ENCODE data around the gene GTPBP6. TPM values are rescaled to one million over a fixed set of nuclear protein-coding genes. Genes with fewer than 3 reads are reported as not detected.

The GTPBP6 gene
- total RNA-seq, 1 experiment from 2014 or later = 41.6 TPM

DNA sequence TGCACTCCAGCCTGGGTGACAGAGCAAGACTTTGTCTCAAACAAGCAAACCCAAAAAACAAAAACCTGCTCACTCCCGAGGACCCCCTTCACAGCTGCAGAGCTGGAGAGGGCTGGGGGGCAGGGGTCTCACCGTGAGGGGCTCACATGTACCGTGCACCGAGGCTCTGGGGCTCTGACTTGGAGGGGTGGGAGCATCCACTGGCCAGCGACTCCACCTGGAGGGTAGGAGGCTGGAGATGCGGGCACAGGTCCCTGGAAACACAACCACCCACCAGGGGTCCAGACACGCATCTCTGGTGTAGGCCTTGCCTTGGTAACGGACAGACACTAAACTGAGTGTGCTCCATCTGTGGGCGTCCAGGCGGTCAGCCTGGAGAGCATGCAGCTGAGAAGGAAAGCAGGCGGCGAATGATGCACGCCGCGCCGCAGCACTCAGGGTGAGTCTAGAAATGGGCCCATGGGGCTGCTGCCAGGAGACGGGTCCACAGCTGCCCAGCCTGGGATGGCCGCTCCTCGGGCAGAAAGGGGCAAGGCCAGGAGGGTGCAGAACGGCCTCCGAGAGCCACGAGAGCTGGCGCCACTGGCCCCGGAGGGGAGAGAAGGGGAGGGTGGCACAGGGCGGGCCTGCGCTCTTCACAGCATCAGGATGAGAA lies 42.0 kb upstream of the GTPBP6 start:
- H3K4me3 ChIP-seq (replicated peaks in 1 of 2; ENCODE audit: low read depth in 1 of 2, low read length in 2 of 2) = no peak overlapping the region
- H3K27me3 ChIP-seq (ENCODE audit: insufficient read depth, low read length) = no peaks in the 10 kb centered on the region
- intact Hi-C loops (cut with micrococcal nuclease) = no loop called here
- 0 out of 4 replicates have a peak, but pooled peaks cover 0 to 4% of the 10 kb centered on the region in 2 experiments for H3K36me3 ChIP-seq (ENCODE audit: control insufficient read depth in 1 of 2, insufficient read depth in 2 of 2, low read length in 2 of 2)
- TF ChIP-seq CEBPB (IDR thresholded peaks at IDR 0.05; ENCODE audit: low read depth) = no peak
- no peak for TF ChIP-seq EZH2 (IDR thresholded peaks at IDR 0.05)
- no peak for TF ChIP-seq EZH2phosphoT487 (IDR thresholded peaks at IDR 0.05; ENCODE audit: borderline replicate concordance)
- no peak for TF ChIP-seq FOSL1 (IDR thresholded peaks at IDR 0.05; ENCODE audit: low read depth)
- no peak for TF ChIP-seq YY1 (IDR thresholded peaks at IDR 0.05; ENCODE audit: extremely low read depth, insufficient replicate concordance, low read depth, low read length)
- no peak for TF ChIP-seq JUND (IDR thresholded peaks at IDR 0.05)
- no peak for TF ChIP-seq EGR1 (IDR thresholded peaks at IDR 0.05; ENCODE audit: low read depth)
- TF ChIP-seq SP1 (IDR thresholded peaks at IDR 0.05; ENCODE audit: low read depth) = no peak
- no peak for TF ChIP-seq POLR2AphosphoS5 (IDR thresholded peaks at IDR 0.05; ENCODE audit: low read depth, low read length)
- TF ChIP-seq, protein P1, sequence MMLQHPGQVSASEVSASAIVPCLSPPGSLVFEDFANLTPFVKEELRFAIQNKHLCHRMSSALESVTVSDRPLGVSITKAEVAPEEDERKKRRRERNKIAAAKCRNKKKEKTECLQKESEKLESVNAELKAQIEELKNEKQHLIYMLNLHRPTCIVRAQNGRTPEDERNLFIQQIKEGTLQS (IDR thresholded peaks at IDR 0.05) = no peak
- TF ChIP-seq TCF7L2 (IDR thresholded peaks at IDR 0.05; ENCODE audit: borderline replicate concordance, extremely low read depth, insufficient read depth, insufficient read length) = no peak
- TF ChIP-seq, protein P2, sequence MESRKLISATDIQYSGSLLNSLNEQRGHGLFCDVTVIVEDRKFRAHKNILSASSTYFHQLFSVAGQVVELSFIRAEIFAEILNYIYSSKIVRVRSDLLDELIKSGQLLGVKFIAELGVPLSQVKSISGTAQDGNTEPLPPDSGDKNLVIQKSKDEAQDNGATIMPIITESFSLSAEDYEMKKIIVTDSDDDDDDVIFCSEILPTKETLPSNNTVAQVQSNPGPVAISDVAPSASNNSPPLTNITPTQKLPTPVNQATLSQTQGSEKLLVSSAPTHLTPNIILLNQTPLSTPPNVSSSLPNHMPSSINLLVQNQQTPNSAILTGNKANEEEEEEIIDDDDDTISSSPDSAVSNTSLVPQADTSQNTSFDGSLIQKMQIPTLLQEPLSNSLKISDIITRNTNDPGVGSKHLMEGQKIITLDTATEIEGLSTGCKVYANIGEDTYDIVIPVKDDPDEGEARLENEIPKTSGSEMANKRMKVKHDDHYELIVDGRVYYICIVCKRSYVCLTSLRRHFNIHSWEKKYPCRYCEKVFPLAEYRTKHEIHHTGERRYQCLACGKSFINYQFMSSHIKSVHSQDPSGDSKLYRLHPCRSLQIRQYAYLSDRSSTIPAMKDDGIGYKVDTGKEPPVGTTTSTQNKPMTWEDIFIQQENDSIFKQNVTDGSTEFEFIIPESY (IDR thresholded peaks at IDR 0.05; ENCODE audit: extremely low read depth, insufficient replicate concordance, low read length) = no peak
- no peak for TF ChIP-seq SIN3A (IDR thresholded peaks at IDR 0.05; ENCODE audit: low read depth)
- no peak for TF ChIP-seq POLR2A (IDR thresholded peaks at IDR 0.05; ENCODE audit: borderline replicate concordance, extremely low read depth, insufficient read depth, insufficient read length)
- TF ChIP-seq, protein P3, sequence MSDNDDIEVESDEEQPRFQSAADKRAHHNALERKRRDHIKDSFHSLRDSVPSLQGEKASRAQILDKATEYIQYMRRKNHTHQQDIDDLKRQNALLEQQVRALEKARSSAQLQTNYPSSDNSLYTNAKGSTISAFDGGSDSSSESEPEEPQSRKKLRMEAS (IDR thresholded peaks at IDR 0.05) = no peak
- TF ChIP-seq, protein P4, sequence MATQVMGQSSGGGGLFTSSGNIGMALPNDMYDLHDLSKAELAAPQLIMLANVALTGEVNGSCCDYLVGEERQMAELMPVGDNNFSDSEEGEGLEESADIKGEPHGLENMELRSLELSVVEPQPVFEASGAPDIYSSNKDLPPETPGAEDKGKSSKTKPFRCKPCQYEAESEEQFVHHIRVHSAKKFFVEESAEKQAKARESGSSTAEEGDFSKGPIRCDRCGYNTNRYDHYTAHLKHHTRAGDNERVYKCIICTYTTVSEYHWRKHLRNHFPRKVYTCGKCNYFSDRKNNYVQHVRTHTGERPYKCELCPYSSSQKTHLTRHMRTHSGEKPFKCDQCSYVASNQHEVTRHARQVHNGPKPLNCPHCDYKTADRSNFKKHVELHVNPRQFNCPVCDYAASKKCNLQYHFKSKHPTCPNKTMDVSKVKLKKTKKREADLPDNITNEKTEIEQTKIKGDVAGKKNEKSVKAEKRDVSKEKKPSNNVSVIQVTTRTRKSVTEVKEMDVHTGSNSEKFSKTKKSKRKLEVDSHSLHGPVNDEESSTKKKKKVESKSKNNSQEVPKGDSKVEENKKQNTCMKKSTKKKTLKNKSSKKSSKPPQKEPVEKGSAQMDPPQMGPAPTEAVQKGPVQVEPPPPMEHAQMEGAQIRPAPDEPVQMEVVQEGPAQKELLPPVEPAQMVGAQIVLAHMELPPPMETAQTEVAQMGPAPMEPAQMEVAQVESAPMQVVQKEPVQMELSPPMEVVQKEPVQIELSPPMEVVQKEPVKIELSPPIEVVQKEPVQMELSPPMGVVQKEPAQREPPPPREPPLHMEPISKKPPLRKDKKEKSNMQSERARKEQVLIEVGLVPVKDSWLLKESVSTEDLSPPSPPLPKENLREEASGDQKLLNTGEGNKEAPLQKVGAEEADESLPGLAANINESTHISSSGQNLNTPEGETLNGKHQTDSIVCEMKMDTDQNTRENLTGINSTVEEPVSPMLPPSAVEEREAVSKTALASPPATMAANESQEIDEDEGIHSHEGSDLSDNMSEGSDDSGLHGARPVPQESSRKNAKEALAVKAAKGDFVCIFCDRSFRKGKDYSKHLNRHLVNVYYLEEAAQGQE (IDR thresholded peaks at IDR 0.05; ENCODE audit: low read depth) = no peak
- no peak for TF ChIP-seq ELF1 (IDR thresholded peaks at IDR 0.05; ENCODE audit: borderline replicate concordance, low read depth)
- H3K4me2 ChIP-seq (ENCODE audit: low read length) = no peak overlapping the region
- no peak overlapping the region for H2AFZ ChIP-seq (ENCODE audit: low read depth, low read length, poor library complexity, severe bottlenecking)
- no peaks in the 10 kb centered on the region for H3K9me2 ChIP-seq (ENCODE audit: insufficient read depth)
- DNase-seq (ENCODE audit: low read depth, low spot score) = no peak
- H3K27ac ChIP-seq (ENCODE audit: low read depth, low read length) = no peak overlapping the region
- ChIA-PET CTCF (no interaction called here), RAD21 (ENCODE audit: low non-redundant PET in 1 of 2, low total read pairs in 2 of 2, uncharacterized antibody in 2 of 2, unreplicated experiment in 2 of 2) (no interaction called here), POLR2A (no interaction called here)
- no peak for ATAC-seq
- no peak overlapping the region for H3K9ac ChIP-seq (ENCODE audit: low read length)
- no TSS peak for BruUV-seq (replicated peaks)
- H4K20me1 ChIP-seq (ENCODE audit: insufficient read depth) = no peaks in the 10 kb centered on the region
- H3K9me3 ChIP-seq (ENCODE audit: control insufficient read depth in 1 of 2, insufficient read depth in 1 of 2, low read depth in 1 of 2, low read length in 2 of 2) = no peaks in the 10 kb centered on the region
- H3K79me2 ChIP-seq (ENCODE audit: insufficient read depth, low read length) = no peaks in the 10 kb centered on the region
- no peaks in the 10 kb centered on the region for H3K4me1 ChIP-seq (ENCODE audit: control insufficient read depth in 1 of 2, insufficient read depth in 2 of 2, low read length in 2 of 2)

Data from HCT116 (cell line).